Neural cell (in vitro differentiated cells): ENCODE results near the gene RASL12.

ENCODE experiments used
- EP300 ChIP-seq: fragments of 450-650 bp; conservative IDR thresholded peaks from 2 replicates; pipeline ENCODE4 v1.6.1; 2014; ENCODE audit warnings: antibody characterized with exemption, mild to moderate bottlenecking, moderate library complexity; ENCODE audit not compliant: poor library complexity, severe bottlenecking
- EZH2 ChIP-seq: fragments of 200-600, 300-800 bp; shearing (Covaris generic), sonication (generic); IDR thresholded peaks from 2 replicates; pipeline ENCODE4 v1.6.1; 2014; ENCODE audit warnings: antibody characterized with exemption, low read length, borderline replicate concordance, mild to moderate bottlenecking; ENCODE audit not compliant: insufficient read depth, poor library complexity, severe bottlenecking
- SMC3 ChIP-seq: fragments of 450-650 bp; conservative IDR thresholded peaks from 2 replicates; pipeline ENCODE4 v1.6.1; 2014; ENCODE audit warnings: antibody characterized with exemption, mild to moderate bottlenecking, moderate library complexity; ENCODE audit not compliant: poor library complexity
- TAF1 ChIP-seq: IDR thresholded peaks from 2 replicates; pipeline ENCODE4 v1.6.1; 2012; ENCODE audit warnings: low read depth

- TF ChIP-seq EP300: no peak
- no peak for TF ChIP-seq TAF1
- TF ChIP-seq SMC3: no peak
- TF ChIP-seq EZH2: no peak
These were observed 13.5 kb upstream of the RASL12 start for GRCh38 chr15:65081270-65081669.
